SK-N-MC (cell line): ENCODE measurements around the gene RAB6C.
"Not testable (repeated sequence)": the region's sequence is repeated elsewhere in the genome, so short reads cannot be mapped to it uniquely, and the experiment has no call there.

Source experiments
- EZH2 ChIP-seq: fragments of 200-600 bp; sonication (generic); IDR thresholded peaks from one replicate; pipeline ENCODE4 v1.6.1; 2017; ENCODE audit warnings: antibody characterized with exemption
- POLR2AphosphoS5 ChIP-seq: IDR thresholded peaks from 2 replicates; pipeline ENCODE4 v1.6.1; 2012; ENCODE audit warnings: mild to moderate bottlenecking, low read depth, low read length, borderline replicate concordance

GRCh38 chr2:129947712-129948111 lies 31.8 kb upstream of the RAB6C start:
- TF ChIP-seq EZH2, POLR2AphosphoS5: not testable (repeated sequence)
